Activated CD4-positive, alpha-beta T cell treated with anti-CD3 and anti-CD28 coated beads, Interleukin-2, amount 50 U/mL, for 1 hour (primary cell): ENCODE data around the gene CCDC157.
A peak's percentile ranks its signal among the peaks of the same experiment; 100 is the strongest.

Source experiments
- DNase-seq: peaks from one replicate; pipeline ENCODE4 v3.0.0-alpha.2; 2020

CCDC157 gene

GRCh38 chr22:30356449-30357235 is at the start of gene CCDC157, which contains the start of gene SF3A1:
Gene CCDC157, plus strand, starts transcription at chr22:30357007. Its CDS starts 8,994 bp downstream, at chr22:30366001.
Gene SF3A1, minus strand, starts transcription at chr22:30356894. Its CDS starts 102 bp downstream, at chr22:30356792.
- peak; percentile 84 for DNase-seq

- DNase-seq, result no peak
Measured at GRCh38 chr22:30307041-30307574, 49.7 kb upstream of the CCDC157 start.

GRCh38 chr22:30308093-30308492 is 48.7 kb upstream of the CCDC157 start:
- DNase-seq, result no peak

GRCh38 chr22:30308518-30309230 is 48.1 kb upstream of the CCDC157 start:
- peak; percentile 36 for DNase-seq

- no peak for DNase-seq
Measured at GRCh38 chr22:30309951-30310741, 46.7 kb upstream of the CCDC157 start.

- DNase-seq, result no peak
Measured at GRCh38 chr22:30310881-30311771, 45.7 kb upstream of the CCDC157 start.

GRCh38 chr22:30312053-30312452 is 44.8 kb upstream of the CCDC157 start:
- DNase-seq, result no peak

GRCh38 chr22:30313527-30314363 is 43.1 kb upstream of the CCDC157 start:
- no peak for DNase-seq

GRCh38 chr22:30314915-30315314 is 41.9 kb upstream of the CCDC157 start:
- peak; percentile 35 for DNase-seq

GRCh38 chr22:30315962-30316576 is 40.7 kb upstream of the CCDC157 start:
- no peak for DNase-seq

GRCh38 chr22:30317778-30318177 is 39.0 kb upstream of the CCDC157 start:
- no peak for DNase-seq

GRCh38 chr22:30318799-30319419 is 37.9 kb upstream of the CCDC157 start:
- no peak for DNase-seq

GRCh38 chr22:30320021-30320556 is 36.7 kb upstream of the CCDC157 start:
- no peak for DNase-seq

- no peak for DNase-seq
Measured at GRCh38 chr22:30321461-30321860, 35.3 kb upstream of the CCDC157 start.

- no peak for DNase-seq
Measured at GRCh38 chr22:30323246-30323645, 33.6 kb upstream of the CCDC157 start.

- peak; percentile 25 for DNase-seq
Measured at GRCh38 chr22:30324014-30324730, 32.6 kb upstream of the CCDC157 start.

- DNase-seq, result no peak
Measured at GRCh38 chr22:30325065-30325720, 31.6 kb upstream of the CCDC157 start.

GRCh38 chr22:30325724-30326254 is 31.0 kb upstream of the CCDC157 start:
- no peak for DNase-seq
